ENCODE results near the gene EXOSC7. TPM values are rescaled to one million over a fixed set of nuclear protein-coding genes. Genes with fewer than 3 reads are reported as not detected.

Gene EXOSC7
- total and polyA plus RNA-seq, 9 of the 15 experiments (the other 6 are each of a cell fraction or from before 2014, with no cell fraction given): 88.5 to 237 (median 112) TPM

GRCh38 chr3:45008117-45008516 is 32.1 kb downstream of the EXOSC7 start:
- no peak overlapping the region for H3K27ac ChIP-seq (ENCODE audit: extremely low read depth, low read depth, low read length)
- H2AFZ ChIP-seq (ENCODE audit: low read depth, low read length): no peak overlapping the region
- ATAC-seq: no peak
- no peaks in the 10 kb centered on the region for H3K9me3 ChIP-seq (replicated peaks; ENCODE audit: control insufficient read depth, insufficient read depth, low read depth, low read length)
- H3K9ac ChIP-seq (ENCODE audit: insufficient read depth in 1 of 2, low read depth in 2 of 2, low read length in 2 of 2): no peak overlapping the region
- peaks cover 86% of the 10 kb centered on the region for H3K36me3 ChIP-seq (ENCODE audit: control insufficient read depth, insufficient read depth, low read length)
- FAIRE-seq: no peak
- DNase-seq (ENCODE audit: extremely low read depth in 1 of 4, low spot score in 3 of 4): no peak
- no TSS peak for BruUV-seq (replicated peaks)
- H3K79me2 ChIP-seq (ENCODE audit: control insufficient read depth, insufficient read depth, low read length): no peaks in the 10 kb centered on the region
- H3K4me2 ChIP-seq (ENCODE audit: insufficient read depth, low read length): no peak overlapping the region
- no peaks in the 10 kb centered on the region for H3K4me1 ChIP-seq (replicated peaks in 1 of 2; ENCODE audit: control insufficient read depth in 2 of 2, insufficient read depth in 2 of 2, low read length in 2 of 2)
- H3K4me3 ChIP-seq: no peak overlapping the region
- in situ Hi-C loops (cut with MboI): no loop called here
- H3K27me3 ChIP-seq (ENCODE audit: control insufficient read depth in 2 of 2, insufficient read depth in 2 of 2, low read length in 2 of 2): no peaks in the 10 kb centered on the region
- intact Hi-C loops (cut with micrococcal nuclease): no loop called here
- POLR2A ChIA-PET: interaction anchor here (1.0 kb wide), 1 partner anchor 29 kb away, joined by 3 read pairs; no protein-coding TSS in a partner anchor
- TF ChIP-seq ZNF79 (CRISPR knock-in tag; IDR thresholded peaks at IDR 0.05; ENCODE audit: low read depth) (no peak), MAFK (IDR thresholded peaks at IDR 0.05; ENCODE audit: low read length) (no peak), EP400 (IDR thresholded peaks at IDR 0.05) (no peak)
- no peaks in the 10 kb centered on the region for H4K20me1 ChIP-seq (replicated peaks; ENCODE audit: control insufficient read depth, insufficient read depth, low read length)
- 100% methylated on average over 1 of the region's 1 CpG for WGBS (ENCODE audit: insufficient coverage, low coverage, missing lambda C conversion rate)
- no peaks in the 10 kb centered on the region for H3K9me1 ChIP-seq (ENCODE audit: control insufficient read depth, insufficient read depth, low read length)
- CTCF ChIA-PET (ENCODE audit: low intra/inter-chr PET ratio): no interaction called here

GRCh38 chr3:45009868-45010267 is 33.8 kb downstream of the EXOSC7 start:
- 90% methylated on average over 1 of the region's 1 CpG for WGBS (ENCODE audit: insufficient coverage, low coverage, missing lambda C conversion rate)
- FAIRE-seq (no peak), ATAC-seq (no peak), DNase-seq (ENCODE audit: extremely low read depth in 1 of 4, low spot score in 3 of 4) (no peak)
- no peak overlapping the region for H3K4me3 ChIP-seq
- H3K9me3 ChIP-seq (replicated peaks; ENCODE audit: control insufficient read depth, insufficient read depth, low read depth, low read length): no peaks in the 10 kb centered on the region
- no TSS peak for BruUV-seq (replicated peaks)
- TF ChIP-seq NR2C1 (IDR thresholded peaks at IDR 0.05) (0 out of 2 replicates have a peak, but pooled peaks have one; percentile 25), NR2C1 (tag; IDR thresholded peaks at IDR 0.05) (no peak), MEIS2 (IDR thresholded peaks at IDR 0.05; ENCODE audit: partially characterized antibody) (no peak), KDM1A (IDR thresholded peaks at IDR 0.05) (peak; percentile 79 to 81), POLR2H (tag; IDR thresholded peaks at IDR 0.05; ENCODE audit: low read depth) (no peak), HDAC2 (IDR thresholded peaks at IDR 0.05) (0 out of 2 replicates have a peak, but pooled peaks have one; percentile 28), HDAC6 (IDR thresholded peaks at IDR 0.05; ENCODE audit: low read depth, low read length) (no peak), E2F6 (IDR thresholded peaks at IDR 0.05; ENCODE audit: borderline replicate concordance in 1 of 2, extremely low read depth in 1 of 2, insufficient read depth in 1 of 2, insufficient read length in 1 of 2, low read depth in 1 of 2, low read length in 1 of 2, poor library complexity in 1 of 2, severe bottlenecking in 1 of 2) (no peak), RCOR1 (IDR thresholded peaks at IDR 0.05; ENCODE audit: borderline replicate concordance in 1 of 2, low read depth in 2 of 2, low read length in 2 of 2) (0 out of 4 replicates have a peak, but pooled peaks of 1 of the 2 experiments have one; percentile 9)
- ChIA-PET POLR2A (no interaction called here), CTCF (ENCODE audit: low intra/inter-chr PET ratio) (no interaction called here)
- H3K27me3 ChIP-seq (ENCODE audit: control insufficient read depth in 2 of 2, insufficient read depth in 2 of 2, low read length in 2 of 2): no peaks in the 10 kb centered on the region
- no peak overlapping the region for H3K27ac ChIP-seq (ENCODE audit: extremely low read depth, low read depth, low read length)
- no peak overlapping the region for H2AFZ ChIP-seq (ENCODE audit: low read depth, low read length)
- no peak overlapping the region for H3K9ac ChIP-seq (ENCODE audit: insufficient read depth in 1 of 2, low read depth in 2 of 2, low read length in 2 of 2)
- intact Hi-C loops (cut with micrococcal nuclease) (no loop called here), in situ Hi-C loops (cut with MboI) (no loop called here)
- H3K79me2 ChIP-seq (ENCODE audit: control insufficient read depth, insufficient read depth, low read length): no peaks in the 10 kb centered on the region
- H3K4me1 ChIP-seq (replicated peaks in 1 of 2; ENCODE audit: control insufficient read depth in 2 of 2, insufficient read depth in 2 of 2, low read length in 2 of 2): no peaks in the 10 kb centered on the region
- no peaks in the 10 kb centered on the region for H3K9me1 ChIP-seq (ENCODE audit: control insufficient read depth, insufficient read depth, low read length)
- H3K4me2 ChIP-seq (ENCODE audit: insufficient read depth, low read length): no peak overlapping the region
- H3K36me3 ChIP-seq (ENCODE audit: control insufficient read depth, insufficient read depth, low read length): peaks cover 85% of the 10 kb centered on the region
- no peaks in the 10 kb centered on the region for H4K20me1 ChIP-seq (replicated peaks; ENCODE audit: control insufficient read depth, insufficient read depth, low read length)

Data from K562 (cell line).